HG03565 (cell line): Measurements from ENCODE around the gene HCAR2.
"Not testable (repeated sequence)": the region's sequence is repeated elsewhere in the genome, so short reads cannot be mapped to it uniquely, and the experiment has no call there.

Source experiments
- ATAC-seq: cut with Tn5 transposase; IDR thresholded peaks from one replicate; pipeline ENCODE4 v1.9.1; 2021; ENCODE audit warnings: mild to moderate bottlenecking, moderate library complexity; ENCODE audit not compliant: unreplicated experiment

Gene HCAR2

GRCh38 chr12:122702890-122703611 is at the start of gene HCAR2:
HCAR2 (minus strand) TSS chr12:122703357; CDS start chr12:122703283, 74 bp downstream.
- not testable (repeated sequence) for ATAC-seq

- peak; percentile 94 for ATAC-seq
These were observed 49.5 kb upstream of the HCAR2 start, which contains the start of gene DENR for GRCh38 chr12:122752464-122753318. DENR (plus strand) TSS chr12:122752824; CDS start chr12:122753702, 878 bp downstream.

- not testable (repeated sequence) for ATAC-seq
These were observed 47.8 kb upstream of the HCAR2 start for GRCh38 chr12:122750781-122751515.

- ATAC-seq: no peak
These were observed 46.6 kb upstream of the HCAR2 start for GRCh38 chr12:122749569-122750332.

GRCh38 chr12:122747224-122748135 is 44.3 kb upstream of the HCAR2 start:
- ATAC-seq: no peak

- ATAC-seq: no peak
These were observed 40.9 kb upstream of the HCAR2 start for GRCh38 chr12:122743895-122744525.

- no peak for ATAC-seq
These were observed 37.2 kb upstream of the HCAR2 start for GRCh38 chr12:122740351-122740750.

GRCh38 chr12:122738571-122738970 is 35.4 kb upstream of the HCAR2 start:
- no peak for ATAC-seq

GRCh38 chr12:122732611-122733010 is 29.5 kb upstream of the HCAR2 start:
- ATAC-seq: no peak

- ATAC-seq: no peak
These were observed 29.0 kb upstream of the HCAR2 start for GRCh38 chr12:122732170-122732569.

GRCh38 chr12:122730215-122731014 is 27.3 kb upstream of the HCAR2 start, which contains the start of gene HCAR1:
HCAR1 (minus strand) TSS chr12:122730844; CDS start chr12:122730339, 505 bp downstream.
- no peak for ATAC-seq

- ATAC-seq: no peak
These were observed 26.5 kb upstream of the HCAR2 start for GRCh38 chr12:122729583-122730214.

GRCh38 chr12:122726080-122726558 is 23.0 kb upstream of the HCAR2 start:
- ATAC-seq: no peak

GRCh38 chr12:122725452-122726079 is 22.4 kb upstream of the HCAR2 start:
- no peak for ATAC-seq

GRCh38 chr12:122724641-122725243 is 21.6 kb upstream of the HCAR2 start:
- no peak for ATAC-seq

GRCh38 chr12:122722387-122722786 is 19.2 kb upstream of the HCAR2 start:
- no peak for ATAC-seq
